ENCODE measurements around the gene PLXNC1. TPM values are rescaled to one million over a fixed set of nuclear protein-coding genes. Genes with fewer than 3 reads are reported as not detected.
A peak's percentile ranks its signal among the peaks of the same experiment; 100 is the strongest.
"Not testable (repeated sequence)": the region's sequence is repeated elsewhere in the genome, so short reads cannot be mapped to it uniquely, and the experiment has no call there.

The PLXNC1 gene
- total and polyA plus RNA-seq, 4 donors: 0.71 to 12.0 (median 3.3) TPM

GRCh38 chr12:94312378-94312777, 164.0 kb downstream of the PLXNC1 start:
- Histone ChIP-seq H3K9ac (ENCODE audit: low read depth in 1 of 2, low read length in 2 of 2) (no peak overlapping the region), H3K27me3 (ENCODE audit: control insufficient read depth in 4 of 4, insufficient read depth in 4 of 4, low read length in 3 of 4) (no peaks in the 10 kb centered on the region), H3K4me3 (ENCODE audit: low read depth in 1 of 3, low read length in 3 of 3) (no peak overlapping the region), H3K4me1 (ENCODE audit: control insufficient read depth in 4 of 4, insufficient read depth in 4 of 4, low read length in 3 of 4) (no peaks in the 10 kb centered on the region), H3K27ac (ENCODE audit: low read depth in 1 of 2, low read length in 2 of 2) (no peak overlapping the region), H3K9me3 (ENCODE audit: control insufficient read depth in 4 of 4, low read length in 3 of 4) (no peaks in the 10 kb centered on the region), H3K36me3 (ENCODE audit: control insufficient read depth in 4 of 4, insufficient read depth in 3 of 4, low read depth in 1 of 4, low read length in 3 of 4) (peaks cover 0 to 9% (median 2%) of the 10 kb centered on the region in 4 donors)
- TF ChIP-seq NR2F2 (IDR thresholded peaks at IDR 0.05) (no peak), SP1 (IDR thresholded peaks at IDR 0.05) (no peak), HNF4A (conservative IDR thresholded peaks at IDR 0.05) (peak in 1 of 2 donors; percentile 12), GABPA (IDR thresholded peaks at IDR 0.05 in 1 of 2, conservative IDR thresholded peaks at IDR 0.05 in 1 of 2) (no peak), RAD21 (IDR thresholded peaks at IDR 0.05) (no peak), TAF1 (conservative IDR thresholded peaks at IDR 0.05) (no peak), FOXA2 (IDR thresholded peaks at IDR 0.05) (no peak)
- TF ChIP-seq, protein P1, sequence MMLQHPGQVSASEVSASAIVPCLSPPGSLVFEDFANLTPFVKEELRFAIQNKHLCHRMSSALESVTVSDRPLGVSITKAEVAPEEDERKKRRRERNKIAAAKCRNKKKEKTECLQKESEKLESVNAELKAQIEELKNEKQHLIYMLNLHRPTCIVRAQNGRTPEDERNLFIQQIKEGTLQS (IDR thresholded peaks at IDR 0.05): no peak
- no peak for DNase-seq (ENCODE audit: low spot score)
- WGBS: 66% methylated on average over 1 of the region's 1 CpG

GRCh38 chr12:94316600-94316999, 168.2 kb downstream of the PLXNC1 start:
- H3K4me3 ChIP-seq (ENCODE audit: low read depth in 1 of 3, low read length in 3 of 3); H3K36me3 ChIP-seq (ENCODE audit: control insufficient read depth in 4 of 4, insufficient read depth in 3 of 4, low read depth in 1 of 4, low read length in 3 of 4); H3K4me1 ChIP-seq (ENCODE audit: control insufficient read depth in 4 of 4, insufficient read depth in 4 of 4, low read length in 3 of 4); H3K27ac ChIP-seq (ENCODE audit: low read depth in 1 of 2, low read length in 2 of 2); H3K27me3 ChIP-seq (ENCODE audit: control insufficient read depth in 4 of 4, insufficient read depth in 4 of 4, low read length in 3 of 4); DNase-seq (ENCODE audit: low spot score); H3K9ac ChIP-seq (ENCODE audit: low read depth in 1 of 2, low read length in 2 of 2): not testable (repeated sequence)
- WGBS: 98% methylated on average over 2 of the region's 2 CpGs
- H3K9me3 ChIP-seq (ENCODE audit: control insufficient read depth in 4 of 4, low read length in 3 of 4): peaks cover 0 to 13% (median 7%) of the 10 kb centered on the region in 4 donors

DNA sequence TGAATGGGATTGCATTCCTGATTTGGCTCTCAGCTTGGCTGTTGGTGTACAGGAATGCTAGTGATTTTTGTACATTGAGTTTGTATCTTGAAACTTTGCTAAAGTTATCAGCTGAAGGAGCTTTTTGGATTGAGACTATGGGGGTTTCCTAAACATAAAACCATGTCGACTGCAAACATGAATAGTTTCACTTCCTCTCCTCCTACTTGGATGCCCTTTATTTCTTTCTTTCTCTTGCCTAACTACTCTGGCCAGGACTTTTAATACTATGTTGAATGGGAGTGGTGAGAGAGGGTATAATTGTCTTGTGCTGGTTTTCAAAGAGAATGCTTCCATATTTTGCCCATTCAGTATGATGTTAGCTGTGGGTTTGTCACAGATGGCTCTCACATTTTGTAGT, 169.8 kb downstream of the PLXNC1 start:
- H3K4me1 ChIP-seq (ENCODE audit: control insufficient read depth in 4 of 4, insufficient read depth in 4 of 4, low read length in 3 of 4): no peaks in the 10 kb centered on the region
- H3K9me3 ChIP-seq (ENCODE audit: control insufficient read depth in 4 of 4, low read length in 3 of 4): peaks cover 0 to 13% (median 8%) of the 10 kb centered on the region in 4 donors
- DNase-seq (ENCODE audit: low spot score): no peak
- 70% methylated on average over 1 of the region's 1 CpG for WGBS
- no peak overlapping the region for H3K4me3 ChIP-seq (ENCODE audit: low read depth in 1 of 3, low read length in 3 of 3)
- no peak overlapping the region for H3K9ac ChIP-seq (ENCODE audit: low read depth in 1 of 2, low read length in 2 of 2)
- H3K27me3 ChIP-seq (ENCODE audit: control insufficient read depth in 4 of 4, insufficient read depth in 4 of 4, low read length in 3 of 4): no peaks in the 10 kb centered on the region
- no peak for TF ChIP-seq JUND (IDR thresholded peaks at IDR 0.05)
- no peak for TF ChIP-seq RXRA (IDR thresholded peaks at IDR 0.05)
- no peak for TF ChIP-seq CTCF (IDR thresholded peaks at IDR 0.05; ENCODE audit: low read depth, low read length, missing input control)
- TF ChIP-seq NR2F2 (IDR thresholded peaks at IDR 0.05): no peak
- no peak for TF ChIP-seq HNF4G (IDR thresholded peaks at IDR 0.05)
- TF ChIP-seq, protein P2, sequence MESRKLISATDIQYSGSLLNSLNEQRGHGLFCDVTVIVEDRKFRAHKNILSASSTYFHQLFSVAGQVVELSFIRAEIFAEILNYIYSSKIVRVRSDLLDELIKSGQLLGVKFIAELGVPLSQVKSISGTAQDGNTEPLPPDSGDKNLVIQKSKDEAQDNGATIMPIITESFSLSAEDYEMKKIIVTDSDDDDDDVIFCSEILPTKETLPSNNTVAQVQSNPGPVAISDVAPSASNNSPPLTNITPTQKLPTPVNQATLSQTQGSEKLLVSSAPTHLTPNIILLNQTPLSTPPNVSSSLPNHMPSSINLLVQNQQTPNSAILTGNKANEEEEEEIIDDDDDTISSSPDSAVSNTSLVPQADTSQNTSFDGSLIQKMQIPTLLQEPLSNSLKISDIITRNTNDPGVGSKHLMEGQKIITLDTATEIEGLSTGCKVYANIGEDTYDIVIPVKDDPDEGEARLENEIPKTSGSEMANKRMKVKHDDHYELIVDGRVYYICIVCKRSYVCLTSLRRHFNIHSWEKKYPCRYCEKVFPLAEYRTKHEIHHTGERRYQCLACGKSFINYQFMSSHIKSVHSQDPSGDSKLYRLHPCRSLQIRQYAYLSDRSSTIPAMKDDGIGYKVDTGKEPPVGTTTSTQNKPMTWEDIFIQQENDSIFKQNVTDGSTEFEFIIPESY (IDR thresholded peaks at IDR 0.05): no peak
- TF ChIP-seq, protein P3, sequence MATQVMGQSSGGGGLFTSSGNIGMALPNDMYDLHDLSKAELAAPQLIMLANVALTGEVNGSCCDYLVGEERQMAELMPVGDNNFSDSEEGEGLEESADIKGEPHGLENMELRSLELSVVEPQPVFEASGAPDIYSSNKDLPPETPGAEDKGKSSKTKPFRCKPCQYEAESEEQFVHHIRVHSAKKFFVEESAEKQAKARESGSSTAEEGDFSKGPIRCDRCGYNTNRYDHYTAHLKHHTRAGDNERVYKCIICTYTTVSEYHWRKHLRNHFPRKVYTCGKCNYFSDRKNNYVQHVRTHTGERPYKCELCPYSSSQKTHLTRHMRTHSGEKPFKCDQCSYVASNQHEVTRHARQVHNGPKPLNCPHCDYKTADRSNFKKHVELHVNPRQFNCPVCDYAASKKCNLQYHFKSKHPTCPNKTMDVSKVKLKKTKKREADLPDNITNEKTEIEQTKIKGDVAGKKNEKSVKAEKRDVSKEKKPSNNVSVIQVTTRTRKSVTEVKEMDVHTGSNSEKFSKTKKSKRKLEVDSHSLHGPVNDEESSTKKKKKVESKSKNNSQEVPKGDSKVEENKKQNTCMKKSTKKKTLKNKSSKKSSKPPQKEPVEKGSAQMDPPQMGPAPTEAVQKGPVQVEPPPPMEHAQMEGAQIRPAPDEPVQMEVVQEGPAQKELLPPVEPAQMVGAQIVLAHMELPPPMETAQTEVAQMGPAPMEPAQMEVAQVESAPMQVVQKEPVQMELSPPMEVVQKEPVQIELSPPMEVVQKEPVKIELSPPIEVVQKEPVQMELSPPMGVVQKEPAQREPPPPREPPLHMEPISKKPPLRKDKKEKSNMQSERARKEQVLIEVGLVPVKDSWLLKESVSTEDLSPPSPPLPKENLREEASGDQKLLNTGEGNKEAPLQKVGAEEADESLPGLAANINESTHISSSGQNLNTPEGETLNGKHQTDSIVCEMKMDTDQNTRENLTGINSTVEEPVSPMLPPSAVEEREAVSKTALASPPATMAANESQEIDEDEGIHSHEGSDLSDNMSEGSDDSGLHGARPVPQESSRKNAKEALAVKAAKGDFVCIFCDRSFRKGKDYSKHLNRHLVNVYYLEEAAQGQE (IDR thresholded peaks at IDR 0.05): no peak
- TF ChIP-seq FOXA1 (IDR thresholded peaks at IDR 0.05): no peak
- TF ChIP-seq HNF4A (conservative IDR thresholded peaks at IDR 0.05): no peak
- TF ChIP-seq YY1 (IDR thresholded peaks at IDR 0.05): no peak
- TF ChIP-seq SP1 (IDR thresholded peaks at IDR 0.05): no peak
- TF ChIP-seq GABPA (IDR thresholded peaks at IDR 0.05 in 1 of 2, conservative IDR thresholded peaks at IDR 0.05 in 1 of 2): no peak
- TF ChIP-seq TAF1 (conservative IDR thresholded peaks at IDR 0.05): no peak
- TF ChIP-seq EGR1 (IDR thresholded peaks at IDR 0.05; ENCODE audit: low read depth in 2 of 2): no peak
- TF ChIP-seq, protein P1 (IDR thresholded peaks at IDR 0.05): no peak
- TF ChIP-seq FOXA2 (IDR thresholded peaks at IDR 0.05): no peak
- TF ChIP-seq, protein P4, sequence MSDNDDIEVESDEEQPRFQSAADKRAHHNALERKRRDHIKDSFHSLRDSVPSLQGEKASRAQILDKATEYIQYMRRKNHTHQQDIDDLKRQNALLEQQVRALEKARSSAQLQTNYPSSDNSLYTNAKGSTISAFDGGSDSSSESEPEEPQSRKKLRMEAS (IDR thresholded peaks at IDR 0.05): no peak
- peaks cover 0 to 8% (median 0%) of the 10 kb centered on the region in 4 donors for H3K36me3 ChIP-seq (ENCODE audit: control insufficient read depth in 4 of 4, insufficient read depth in 3 of 4, low read depth in 1 of 4, low read length in 3 of 4)
- no peak overlapping the region for H3K27ac ChIP-seq (ENCODE audit: low read depth in 1 of 2, low read length in 2 of 2)
